ENCODE results near the gene PTPRM.

The PTPRM gene

DNA sequence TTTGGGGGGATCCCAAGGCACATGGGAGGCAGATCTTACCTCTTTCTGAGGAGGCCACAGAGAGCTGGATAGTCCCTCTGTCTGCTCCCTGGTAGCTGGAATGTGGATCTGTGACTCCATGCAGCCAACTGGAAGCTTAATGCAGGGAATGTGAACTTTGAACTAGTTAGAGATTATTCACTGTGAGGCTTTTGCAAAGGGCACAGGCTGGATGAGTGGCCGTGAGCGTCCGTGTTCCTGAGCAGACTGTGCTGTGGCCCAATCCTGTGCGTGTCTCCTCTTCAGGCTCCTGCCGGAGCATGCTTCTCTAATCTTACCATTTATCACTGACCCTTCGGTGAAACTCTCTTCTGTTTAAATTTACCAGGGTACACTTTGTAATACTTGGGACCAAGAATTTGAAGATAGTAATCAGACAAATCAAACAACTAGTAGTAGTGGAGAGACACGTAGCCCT, 187.6 kb downstream of the PTPRM start:
- DNase-seq (ENCODE audit: low read depth in 2 of 2) = no peak

DNA sequence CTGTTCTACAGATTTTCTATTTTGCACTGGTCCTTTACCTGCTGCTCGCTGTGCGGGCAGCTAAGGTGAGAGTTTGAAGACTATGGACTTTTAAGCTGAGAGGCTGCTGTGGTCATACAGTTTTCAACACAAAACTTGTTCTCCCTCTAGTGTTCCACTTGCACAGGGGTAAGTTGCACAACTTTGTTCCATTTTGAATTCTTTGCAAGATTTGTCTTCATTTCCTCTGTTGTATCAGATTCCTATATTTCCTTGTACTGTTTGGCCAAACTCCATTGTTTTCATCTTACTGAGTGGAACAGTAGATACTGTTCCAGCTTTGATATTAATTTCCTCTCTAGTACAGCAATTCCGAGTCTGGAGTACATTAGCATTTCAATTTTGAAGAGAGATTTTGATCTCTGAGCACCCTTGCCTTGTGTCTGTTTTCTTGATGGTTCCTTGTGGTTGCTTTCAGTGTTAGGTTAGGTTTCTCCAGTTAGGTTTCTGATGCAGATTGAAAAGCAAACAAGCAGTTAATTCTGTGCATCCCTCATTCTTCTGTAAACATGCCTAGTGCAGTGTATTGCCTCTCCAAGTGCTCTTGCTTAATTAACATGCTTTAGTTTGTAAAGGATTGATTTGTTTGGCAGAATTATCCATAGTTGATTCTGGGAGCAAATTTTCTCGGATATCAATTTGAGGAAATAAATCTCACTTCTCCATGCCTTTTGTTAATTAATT, 188.8 kb downstream of the PTPRM start:
- no peak for DNase-seq (ENCODE audit: low read depth in 2 of 2)

DNA sequence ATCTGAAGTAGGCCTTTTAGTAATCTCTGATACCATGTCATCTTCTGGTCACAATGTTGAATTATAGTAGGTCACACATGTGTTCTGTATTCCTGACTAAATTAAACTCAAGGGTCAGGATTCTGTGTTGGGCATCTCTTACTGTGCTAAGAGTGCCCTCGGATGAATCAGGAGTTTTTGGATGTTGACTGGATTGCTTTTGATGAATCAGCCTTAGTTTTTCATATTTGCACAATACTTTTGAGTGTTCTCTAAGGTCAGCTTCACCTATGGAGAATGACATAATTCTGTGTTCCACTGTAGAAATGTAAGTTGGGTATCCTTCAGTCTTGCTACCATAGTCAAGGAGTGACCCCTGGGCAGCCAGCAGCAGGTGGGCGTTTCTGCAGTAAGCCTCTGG, 190.1 kb downstream of the PTPRM start:
- no peak for DNase-seq (ENCODE audit: low read depth in 2 of 2)

DNA sequence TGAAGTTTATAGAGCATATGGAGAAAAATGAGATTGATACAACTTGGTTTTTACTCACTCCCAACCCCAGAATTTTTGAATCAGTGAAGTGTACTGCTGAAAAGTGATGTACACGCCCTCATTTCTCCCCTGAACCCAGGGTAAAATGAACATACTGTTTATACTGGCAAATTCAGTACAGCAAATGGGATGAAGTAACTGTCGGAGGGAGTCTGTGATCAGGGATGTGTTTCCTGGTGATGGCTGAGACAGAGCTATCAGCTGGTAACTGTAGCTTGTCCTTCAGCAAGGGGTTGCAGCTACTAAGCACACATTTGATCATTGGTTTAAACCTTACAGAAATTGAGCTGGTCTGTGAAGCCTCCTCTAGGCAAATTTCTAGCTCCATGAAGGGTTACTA, 191.6 kb downstream of the PTPRM start:
- DNase-seq (ENCODE audit: low read depth in 2 of 2) = no peak

DNA sequence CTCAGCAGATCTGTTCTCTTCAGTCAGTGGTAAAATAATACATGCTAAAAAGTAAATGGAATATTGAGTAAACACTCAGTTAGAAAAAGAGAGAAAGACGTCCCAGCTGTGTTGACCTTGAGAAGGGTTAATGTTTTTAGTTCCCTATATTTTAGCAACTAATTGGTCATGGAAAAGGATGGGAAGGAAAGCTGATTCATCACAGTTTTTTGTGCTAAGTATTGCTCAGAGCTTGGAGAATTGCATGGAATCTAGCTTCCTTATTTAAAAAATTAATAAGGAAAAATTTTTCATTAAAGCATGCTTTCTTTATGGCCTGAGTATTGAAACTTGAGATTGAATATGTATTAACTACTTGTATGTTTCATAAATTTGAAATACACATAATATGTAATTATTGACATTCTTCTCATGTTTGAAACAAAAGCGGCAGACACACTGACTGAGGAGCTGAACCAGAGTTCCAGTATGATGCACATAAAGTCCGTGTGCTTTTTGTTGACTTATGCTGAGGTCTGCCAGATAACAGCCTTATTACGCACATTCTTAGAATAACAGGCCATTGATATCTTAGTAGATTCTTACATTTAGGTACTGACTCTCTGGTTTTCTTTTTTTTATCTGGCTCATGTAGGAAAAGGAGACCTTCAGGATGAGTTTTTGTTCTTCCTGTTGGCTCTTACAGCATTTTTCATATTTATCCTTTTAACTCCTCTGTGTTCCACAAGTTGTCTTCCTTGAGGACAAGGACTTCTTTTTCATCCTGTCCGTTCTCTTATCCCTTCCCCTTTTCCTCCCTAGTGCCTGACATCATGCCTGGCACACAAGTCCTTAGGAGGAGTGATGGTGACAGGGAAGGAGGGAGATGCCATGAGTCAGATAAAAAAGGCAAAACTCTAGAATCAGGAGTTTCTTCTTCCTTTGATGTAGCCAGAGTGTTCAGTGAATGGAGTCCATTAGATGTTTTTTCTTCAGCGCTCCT, 194.1 kb downstream of the PTPRM start:
- DNase-seq (ENCODE audit: low read depth in 2 of 2) = no peak

DNA sequence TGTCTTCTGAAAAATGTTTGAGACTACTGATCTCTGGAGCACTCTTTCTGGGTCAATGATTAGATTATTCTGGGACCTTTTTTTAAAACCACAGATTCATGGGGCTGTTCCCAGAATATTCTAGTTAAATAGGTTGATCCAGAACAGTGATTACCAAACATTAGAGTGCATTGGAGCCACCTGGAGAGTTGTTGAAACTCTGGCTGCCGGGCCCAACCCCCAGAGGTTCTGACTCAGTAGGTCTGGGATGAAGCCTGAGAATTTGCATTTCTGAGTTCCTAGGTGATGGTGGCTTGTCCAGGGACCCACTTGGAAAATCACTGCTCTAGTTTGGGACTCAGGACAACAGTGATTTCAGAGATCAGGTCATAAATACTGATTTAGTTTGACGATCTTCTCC, 197.3 kb downstream of the PTPRM start:
- no peak for DNase-seq (ENCODE audit: low read depth in 2 of 2)

DNA sequence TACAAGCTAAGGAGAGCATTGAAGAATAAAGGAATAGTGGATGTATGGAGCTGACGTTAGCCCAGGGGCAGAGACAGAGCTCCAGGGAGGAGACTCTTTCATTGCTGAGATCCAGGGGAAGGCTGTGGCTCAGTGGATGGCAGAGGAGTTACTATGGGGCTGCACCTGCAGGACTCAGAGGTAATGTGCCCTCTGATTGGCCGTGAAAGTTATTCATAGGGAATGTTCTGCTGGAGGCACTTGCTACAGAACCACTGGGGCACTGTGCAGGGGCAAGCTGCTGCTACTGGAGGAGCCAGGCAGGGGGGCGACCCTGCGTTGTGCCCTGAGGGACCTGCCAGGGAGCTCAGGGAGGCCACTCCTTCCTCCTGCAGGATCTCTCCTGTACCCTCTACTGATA, 199.2 kb downstream of the PTPRM start:
- DNase-seq (ENCODE audit: low read depth in 2 of 2) = no peak

DNA sequence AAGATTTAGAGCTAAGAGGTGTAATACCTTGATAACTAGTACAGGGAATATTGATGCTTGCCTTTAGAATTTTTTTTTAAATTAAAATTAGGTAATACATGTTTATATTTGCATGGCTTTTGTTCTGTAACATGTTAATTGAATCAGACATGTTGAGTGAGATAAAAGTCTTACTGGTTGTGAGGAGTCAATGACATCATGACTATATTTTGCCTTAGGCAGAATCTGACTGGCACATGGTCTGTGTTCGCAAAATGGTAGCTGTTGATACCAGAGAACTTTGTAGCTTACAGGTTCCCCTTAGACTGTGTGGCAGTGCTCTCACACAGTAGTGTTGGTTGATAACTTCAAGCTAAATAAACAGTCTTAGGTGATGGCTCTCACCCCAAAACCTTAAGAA, 199.7 kb downstream of the PTPRM start:
- DNase-seq (ENCODE audit: low read depth in 2 of 2) = no peak

DNA sequence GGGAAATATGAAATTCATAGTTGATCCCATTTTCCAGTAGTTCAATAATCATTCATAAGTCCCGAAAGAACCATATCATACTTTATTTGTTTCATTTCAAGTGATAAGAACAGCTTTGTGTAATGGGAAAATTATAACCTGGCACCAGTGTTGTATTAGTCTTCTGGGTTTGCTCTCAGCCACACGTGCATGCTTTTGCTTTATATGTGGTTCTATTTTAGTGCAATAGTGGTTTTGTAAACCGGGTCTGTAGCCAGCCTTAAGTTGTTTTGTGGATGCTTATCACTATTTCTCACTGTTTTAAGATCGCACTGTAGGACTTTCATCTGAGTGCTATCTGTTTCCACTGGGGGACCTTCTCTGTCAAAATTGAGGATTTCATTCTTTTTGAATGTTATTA, 203.8 kb downstream of the PTPRM start:
- no peak for DNase-seq (ENCODE audit: low read depth in 2 of 2)

DNA sequence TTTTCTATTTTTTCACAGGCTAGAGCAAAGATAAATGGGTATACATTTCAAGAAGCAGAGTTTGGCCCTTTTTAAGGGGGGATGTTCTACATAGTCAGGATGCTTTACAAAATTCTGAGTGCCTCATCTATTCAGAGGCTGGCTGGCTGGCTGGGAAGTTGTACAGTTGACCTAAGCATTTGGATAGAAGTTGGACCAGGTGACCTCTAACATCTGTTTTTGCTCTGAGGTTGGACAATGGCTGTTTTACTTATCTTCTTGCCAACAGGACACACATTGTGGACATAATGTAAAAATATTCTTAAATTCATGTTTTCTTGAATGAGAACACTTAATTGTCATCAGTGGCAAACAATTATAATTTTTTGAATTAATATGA, 205.4 kb downstream of the PTPRM start:
- no peak for DNase-seq (ENCODE audit: low read depth in 2 of 2)

DNA sequence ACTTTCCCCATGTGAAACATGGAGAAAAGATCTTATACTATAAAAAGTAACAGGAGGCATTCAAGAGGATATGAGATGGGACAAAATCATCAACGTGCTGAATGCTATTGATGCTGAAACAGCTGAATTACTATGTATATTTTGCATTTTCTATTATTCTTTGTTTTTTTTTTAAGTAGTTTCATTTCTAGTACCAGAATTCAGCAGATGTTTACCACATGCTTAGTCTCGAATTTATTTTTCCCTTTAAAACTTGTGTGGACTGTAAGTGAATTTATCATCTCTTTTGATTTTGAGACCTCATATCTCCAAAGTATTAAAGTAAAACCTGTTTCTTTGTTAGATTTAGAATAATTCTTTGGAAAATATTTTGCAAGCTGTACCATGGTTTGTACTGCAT, 205.8 kb downstream of the PTPRM start:
- DNase-seq (ENCODE audit: low read depth in 2 of 2) = no peak

DNA sequence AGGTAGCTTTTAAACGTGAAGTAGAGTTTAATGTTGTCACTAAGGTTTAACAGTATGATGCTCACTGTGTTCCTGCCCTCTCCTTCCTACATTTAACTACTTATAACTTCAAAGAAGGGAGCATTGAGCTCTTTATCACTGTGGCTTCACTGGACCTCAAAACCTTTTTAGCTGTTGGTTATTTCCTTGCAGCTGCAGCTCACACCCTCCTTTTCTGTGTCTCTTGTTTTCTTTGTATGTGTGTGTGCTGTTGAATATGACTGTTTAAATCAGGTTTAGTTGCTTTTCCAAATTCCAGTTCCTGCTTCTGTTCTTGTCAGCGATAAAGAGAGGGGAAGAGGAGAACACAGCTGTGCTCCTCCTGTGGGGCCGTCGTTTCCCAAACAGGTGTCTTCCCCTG, 208.0 kb downstream of the PTPRM start:
- DNase-seq (ENCODE audit: low read depth in 2 of 2) = no peak

DNA sequence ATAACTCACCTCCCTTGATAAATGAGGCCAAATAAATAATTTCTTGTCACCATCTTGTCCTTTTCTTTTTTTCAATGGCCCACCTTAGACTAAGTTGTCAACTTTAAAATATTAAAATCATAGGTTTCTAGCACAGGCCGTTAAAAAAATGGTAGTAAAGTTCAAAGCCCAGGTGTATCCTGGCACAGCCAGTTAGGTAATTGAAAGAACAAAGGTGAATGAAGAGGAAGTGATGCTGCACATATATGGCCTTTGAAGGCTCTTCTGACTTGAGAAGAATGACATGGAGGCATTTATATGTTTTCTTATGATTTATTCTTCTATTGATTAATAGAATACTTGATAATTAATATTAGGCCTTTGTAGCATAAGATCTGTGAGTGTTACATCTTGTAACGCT, 208.7 kb downstream of the PTPRM start:
- no peak for DNase-seq (ENCODE audit: low read depth in 2 of 2)

DNA sequence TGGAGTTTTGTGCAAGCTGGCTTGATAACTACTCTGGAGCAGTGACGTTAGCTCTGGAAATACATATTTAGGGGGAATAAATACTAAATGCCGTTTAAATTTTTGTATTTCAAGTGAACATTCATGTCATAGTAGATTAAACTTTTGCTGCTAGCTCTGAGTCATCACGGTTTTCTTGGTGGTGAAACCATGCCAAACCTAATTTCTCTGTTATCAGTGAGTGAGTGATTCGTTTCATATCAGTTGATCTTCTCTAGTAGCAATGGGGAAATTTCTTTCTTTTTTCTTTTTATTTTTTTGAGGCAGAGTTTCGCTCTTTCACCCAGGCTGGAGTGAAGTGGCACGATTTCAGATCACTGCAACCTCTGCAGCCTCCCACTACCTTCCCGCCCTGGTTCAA, 211.1 kb downstream of the PTPRM start:
- no peak for DNase-seq (ENCODE audit: low read depth in 2 of 2)

DNA sequence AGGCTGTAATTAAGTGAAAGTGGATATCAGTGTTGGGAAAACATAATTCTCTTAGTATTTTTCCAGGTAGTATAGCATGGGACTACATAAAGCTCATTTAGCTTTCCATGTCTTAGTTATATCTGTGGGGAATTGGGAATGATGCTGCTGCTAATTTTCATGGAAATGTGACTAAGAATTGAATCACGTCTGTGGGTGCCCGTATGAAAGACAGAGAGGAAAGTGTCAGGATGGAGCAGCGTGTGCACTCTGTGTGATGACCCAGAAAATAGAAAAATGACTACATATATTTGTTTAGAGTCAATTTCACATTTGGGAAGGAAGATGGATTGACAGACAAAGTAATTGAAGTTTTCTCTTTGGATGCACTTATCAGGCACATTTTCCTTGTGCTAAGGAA, 212.1 kb downstream of the PTPRM start:
- DNase-seq (ENCODE audit: low read depth in 2 of 2) = no peak

DNA sequence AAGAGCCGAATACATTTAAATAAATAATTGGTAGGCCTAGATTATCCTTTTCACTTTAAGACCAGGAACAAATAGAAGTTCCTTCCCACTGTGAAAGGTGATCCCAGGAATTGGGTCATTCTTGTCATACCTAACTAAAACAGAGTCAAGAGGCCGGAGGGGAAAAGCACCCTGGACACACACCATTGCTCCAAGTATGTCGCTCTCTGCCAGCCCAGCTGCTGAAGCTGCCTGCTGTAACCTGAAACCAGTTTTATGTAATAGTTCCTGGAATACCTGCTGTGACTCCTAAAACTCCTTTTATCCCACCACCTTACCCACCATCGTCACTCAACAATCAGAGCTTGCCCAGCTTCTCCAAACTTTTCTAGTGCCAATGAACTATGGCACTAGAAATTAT, 217.1 kb downstream of the PTPRM start:
- DNase-seq (ENCODE audit: low read depth in 2 of 2) = no peak

DNA sequence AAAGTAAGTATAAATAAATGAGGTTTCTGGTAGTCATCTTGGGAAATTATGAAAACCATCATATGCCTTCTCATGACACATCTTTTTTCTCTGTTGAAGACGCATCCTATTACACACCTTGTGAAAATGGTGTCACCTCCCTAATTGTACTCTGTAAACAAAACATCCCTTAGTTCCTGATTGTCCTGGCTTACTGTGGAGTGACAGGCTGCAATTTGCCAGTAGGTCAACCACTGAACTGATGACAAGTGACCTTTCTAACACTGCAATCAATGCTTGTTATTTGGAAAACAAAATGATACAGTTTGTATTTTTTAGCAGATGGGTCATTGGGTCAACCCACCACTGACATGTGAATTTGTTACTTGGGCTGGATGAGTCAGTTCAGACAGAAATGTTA, 219.5 kb downstream of the PTPRM start:
- no peak for DNase-seq (ENCODE audit: low read depth in 2 of 2)

DNA sequence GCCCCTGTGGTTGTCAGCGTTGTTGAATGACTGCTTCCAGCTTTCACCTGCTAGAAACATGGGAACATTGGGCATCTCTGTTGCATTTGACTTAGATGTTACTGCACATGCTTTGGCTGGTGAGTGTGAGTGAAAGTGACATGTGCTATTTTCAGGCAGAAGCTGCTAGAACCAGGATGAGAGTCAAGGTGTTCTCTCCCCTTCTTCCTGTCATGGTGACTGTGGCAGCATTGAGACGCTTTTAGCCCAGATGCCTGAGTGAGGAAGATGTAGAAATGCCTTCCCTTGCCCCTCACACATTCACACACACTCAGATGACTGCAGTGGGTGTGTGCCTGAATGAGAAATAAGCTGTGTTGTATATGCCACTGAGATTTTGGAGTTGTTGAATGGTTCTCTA, 220.2 kb downstream of the PTPRM start:
- no peak for DNase-seq (ENCODE audit: low read depth in 2 of 2)

DNA sequence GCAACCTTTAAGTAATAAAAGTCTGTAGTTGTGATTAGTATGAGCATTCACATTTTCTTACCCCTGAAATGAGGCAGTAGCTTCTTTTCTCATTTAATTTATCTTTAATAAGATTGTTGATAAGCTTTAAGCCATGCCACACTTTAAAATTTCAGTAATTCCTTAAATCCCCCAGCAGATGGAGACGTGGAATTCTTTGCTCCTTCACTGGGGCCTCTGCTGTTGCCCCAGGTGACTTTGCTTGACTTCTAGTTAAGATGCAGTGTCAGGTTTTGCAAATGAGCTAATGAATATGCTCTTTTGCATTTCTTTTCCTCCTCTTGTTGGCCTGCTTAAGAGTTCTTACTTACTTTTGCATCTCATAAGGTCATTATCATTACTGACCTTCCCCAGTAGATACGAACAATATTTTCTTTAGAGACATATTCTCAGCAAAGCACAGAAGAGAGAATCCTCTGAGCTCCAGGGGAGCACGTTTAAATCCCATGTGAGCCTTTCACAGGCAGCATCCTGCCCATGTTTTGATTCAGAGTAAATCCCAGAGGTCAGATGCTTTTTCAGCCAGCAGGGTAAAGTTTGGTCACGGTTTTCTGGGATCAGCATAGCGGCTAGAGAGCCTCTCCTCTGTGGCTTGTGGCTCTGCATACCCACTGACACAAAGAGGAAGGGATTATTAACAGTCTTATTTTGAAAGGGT, 222.9 kb downstream of the PTPRM start:
- DNase-seq (ENCODE audit: low read depth in 2 of 2) = no peak

DNA sequence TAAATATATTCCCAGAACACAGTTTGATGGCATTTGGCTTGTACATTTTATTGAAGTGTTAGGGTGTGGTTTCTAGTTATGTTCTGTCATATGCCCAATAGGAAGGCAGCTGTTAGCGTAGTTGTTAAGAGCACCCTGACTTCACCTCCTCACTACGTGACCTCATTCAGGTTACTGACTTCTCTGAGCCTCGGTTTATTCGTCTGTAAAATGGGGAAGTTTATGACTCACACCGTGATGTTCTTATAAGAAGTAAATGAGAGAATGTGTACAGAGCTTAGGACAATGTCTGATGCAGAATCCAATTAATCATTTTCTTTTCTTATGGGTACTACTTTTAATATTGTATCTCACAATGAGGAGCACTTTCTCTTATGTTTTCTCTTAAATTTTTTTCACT, 226.0 kb downstream of the PTPRM start:
- DNase-seq (ENCODE audit: low read depth in 2 of 2) = no peak

DNA sequence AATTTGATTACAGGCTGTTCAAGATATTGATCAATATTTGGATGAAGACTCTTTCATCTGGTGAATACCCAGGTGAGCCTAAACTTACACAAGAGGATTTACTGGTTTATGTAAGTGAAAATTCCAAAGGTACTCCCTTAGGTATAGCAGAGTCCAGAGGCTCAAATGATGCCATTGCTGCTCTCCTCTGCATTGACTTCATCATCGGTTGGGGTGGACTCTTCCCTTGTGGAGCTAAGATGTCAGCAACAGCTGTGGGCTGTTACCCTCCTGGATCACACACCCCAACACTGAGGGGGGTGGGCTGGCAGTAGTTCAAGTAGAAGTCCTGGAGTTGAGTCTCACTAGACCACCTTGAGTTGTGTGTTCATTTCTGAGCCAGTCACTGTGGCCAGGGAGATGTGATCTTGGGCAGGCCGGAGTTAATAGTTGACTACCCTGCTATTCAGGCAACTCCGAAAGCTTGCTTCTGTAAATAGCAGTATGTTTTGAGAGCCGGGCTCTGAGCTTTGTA, 236.9 kb downstream of the PTPRM start:
- no peak for DNase-seq (ENCODE audit: low read depth in 2 of 2)

DNA sequence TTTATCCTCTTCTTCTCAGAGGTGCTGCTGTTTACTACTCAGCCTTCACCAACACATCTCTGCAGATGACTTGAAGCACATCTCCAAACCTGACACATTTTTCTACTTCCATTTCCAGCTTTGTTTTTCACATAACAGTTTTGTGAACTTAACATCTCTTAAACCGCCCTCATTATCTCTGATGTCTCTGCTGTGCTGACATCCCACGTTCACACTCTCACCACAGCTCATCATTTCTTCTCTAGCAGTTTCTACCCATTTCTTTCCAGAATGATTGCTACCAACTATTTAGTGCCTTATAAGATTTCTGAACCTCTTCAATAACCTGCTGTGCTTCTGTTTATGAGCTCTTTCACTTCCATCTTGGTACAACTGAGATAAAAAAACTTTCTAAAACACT, 238.0 kb downstream of the PTPRM start:
- DNase-seq (ENCODE audit: low read depth in 2 of 2) = no peak
